Mucosa of descending colon (tissue), 3 donors: ENCODE results near the gene VIPR2. TPM values are rescaled to one million over a fixed set of nuclear protein-coding genes. Genes with fewer than 3 reads are reported as not detected.

Experiments used
- ATAC-seq: fragments of 200-7000 bp; cut with Tn5 transposase; one replicate; pipeline ENCODE4 v1.9.1; 2020; ENCODE audit warnings: mild to moderate bottlenecking, moderate library complexity
- DNase-seq, 3 donors: peaks; one replicate each; pipeline ENCODE4 v3.0.0-alpha.2; 2020
- H3K36me3 ChIP-seq: fragments of 200-600 bp; one replicate; pipeline ENCODE4 v1.8.0; 2021; ENCODE audit warnings: low read depth, mild to moderate bottlenecking
- H3K4me1 ChIP-seq: fragments of 200-600 bp; one replicate; pipeline ENCODE4 v1.8.0; 2021; ENCODE audit warnings: low read depth, mild to moderate bottlenecking
- H3K4me3 ChIP-seq: fragments of 200-600 bp; one replicate; pipeline ENCODE4 v1.8.0; 2021; ENCODE audit warnings: mild to moderate bottlenecking
- H3K9me3 ChIP-seq: fragments of 200-600 bp; one replicate; pipeline ENCODE4 v1.8.0; 2021; ENCODE audit warnings: mild to moderate bottlenecking
- intact Hi-C, 2 donors: fragments of 100-400 bp; cut with DNase I in 1 of 2; cut with micrococcal nuclease in 1 of 2; formaldehyde crosslinking; loops; one replicate each; pipeline versions ENCODE4 v1.11.0 to v1.11.1; 2022; cut with DNase I, micrococcal nuclease
- total RNA-seq, 3 donors: library from RNA; stranded (reverse); fragmentation: NEBNext Ultra II Directional in 2 of 3; extraction: Animal tissue kit (Norgen Biotek cat#: 25700) in 2 of 3; gene quantifications; one replicate each; pipeline versions ENCODE4 v1.2.1 to v1.2.4, GENCODE V29; 2021 to 2023
- TF ChIP-seq, protein P1 (sequence below): fragments of 200-600 bp; IDR thresholded peaks from one replicate; pipeline ENCODE4 v1.8.0; 2022; ENCODE audit warnings: antibody characterized with exemption, mild to moderate bottlenecking
- donor health status: DM: no; HTN: no; CAD: no; lungs with moderate emphysema.
- donor health status: DM: no; HTN: no; CAD: no.
- donor health status: DM: no; HTN: yes; CAD: no.

Gene VIPR2
- total RNA-seq, 3 donors from 2014 or later, result 0.58 to 19.8 (median 2.4) TPM

DNA sequence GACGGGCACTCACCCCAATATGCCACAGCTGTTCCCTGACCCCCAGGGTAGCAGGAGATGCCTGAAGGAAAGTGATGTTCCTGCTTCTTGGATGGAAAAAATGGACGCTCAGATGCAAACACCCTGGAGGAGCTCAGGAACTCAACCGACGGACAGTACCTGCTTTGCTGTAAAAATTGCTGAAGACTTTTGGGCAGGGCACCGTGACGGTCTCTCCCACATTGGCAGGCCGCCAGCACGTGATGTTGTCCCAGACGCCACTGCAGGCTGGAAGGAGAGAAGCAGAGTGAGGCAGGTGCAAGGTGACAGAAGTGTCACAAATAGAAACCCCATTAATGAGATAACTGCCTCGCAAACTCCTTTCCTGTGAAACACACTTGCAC, 35.0 kb downstream of the VIPR2 start:
- intact Hi-C loops, result no loop called here
- H3K4me1 ChIP-seq, result no peaks in the 10 kb centered on the region
- ATAC-seq (no peak), DNase-seq (peak in 1 of 3 donors; percentile 19)
- TF ChIP-seq, protein P1, sequence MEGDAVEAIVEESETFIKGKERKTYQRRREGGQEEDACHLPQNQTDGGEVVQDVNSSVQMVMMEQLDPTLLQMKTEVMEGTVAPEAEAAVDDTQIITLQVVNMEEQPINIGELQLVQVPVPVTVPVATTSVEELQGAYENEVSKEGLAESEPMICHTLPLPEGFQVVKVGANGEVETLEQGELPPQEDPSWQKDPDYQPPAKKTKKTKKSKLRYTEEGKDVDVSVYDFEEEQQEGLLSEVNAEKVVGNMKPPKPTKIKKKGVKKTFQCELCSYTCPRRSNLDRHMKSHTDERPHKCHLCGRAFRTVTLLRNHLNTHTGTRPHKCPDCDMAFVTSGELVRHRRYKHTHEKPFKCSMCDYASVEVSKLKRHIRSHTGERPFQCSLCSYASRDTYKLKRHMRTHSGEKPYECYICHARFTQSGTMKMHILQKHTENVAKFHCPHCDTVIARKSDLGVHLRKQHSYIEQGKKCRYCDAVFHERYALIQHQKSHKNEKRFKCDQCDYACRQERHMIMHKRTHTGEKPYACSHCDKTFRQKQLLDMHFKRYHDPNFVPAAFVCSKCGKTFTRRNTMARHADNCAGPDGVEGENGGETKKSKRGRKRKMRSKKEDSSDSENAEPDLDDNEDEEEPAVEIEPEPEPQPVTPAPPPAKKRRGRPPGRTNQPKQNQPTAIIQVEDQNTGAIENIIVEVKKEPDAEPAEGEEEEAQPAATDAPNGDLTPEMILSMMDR, result no peak
- H3K9me3 ChIP-seq, result no peaks in the 10 kb centered on the region
- H3K4me3 ChIP-seq, result no peak overlapping the region
- no peaks in the 10 kb centered on the region for H3K36me3 ChIP-seq

DNA sequence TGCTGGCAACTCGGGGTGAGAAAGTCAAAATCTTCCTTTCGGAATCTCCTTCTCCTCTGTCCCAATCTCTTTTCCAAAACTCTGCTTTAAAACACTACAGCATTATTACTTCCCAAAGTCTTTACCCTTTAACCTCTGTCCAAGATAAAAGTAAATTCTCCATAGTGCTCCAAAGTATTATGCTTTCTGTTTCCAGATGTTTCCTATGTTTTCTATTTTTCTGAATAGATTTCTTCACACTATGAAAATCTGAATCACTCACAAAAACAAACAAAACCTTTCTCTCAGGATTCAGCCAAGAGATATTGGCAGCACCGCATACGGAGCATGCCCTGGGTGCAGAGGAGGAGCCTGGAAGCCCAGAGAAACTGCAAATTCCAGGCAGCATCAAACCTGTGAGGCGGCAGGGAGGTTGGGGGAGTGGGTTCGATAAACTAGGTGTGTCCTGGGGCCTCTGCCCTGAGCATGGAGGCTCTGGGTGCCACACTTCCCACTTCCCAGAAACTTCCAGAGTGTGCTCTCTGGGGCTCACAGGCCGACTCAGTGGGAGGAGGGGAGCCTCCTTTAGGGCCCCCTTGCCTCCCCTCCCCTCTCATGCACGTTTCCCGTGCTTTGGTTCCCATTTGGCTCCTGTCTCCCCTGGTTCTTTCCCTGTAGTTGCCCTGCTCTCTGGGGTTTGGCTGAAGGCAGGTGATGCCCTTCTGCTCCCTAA, 35.6 kb downstream of the VIPR2 start:
- no peaks in the 10 kb centered on the region for H3K4me1 ChIP-seq
- H3K4me3 ChIP-seq, result no peak overlapping the region
- ATAC-seq (no peak), DNase-seq (no peak)
- H3K9me3 ChIP-seq, result no peaks in the 10 kb centered on the region
- intact Hi-C loops, result no loop called here
- TF ChIP-seq, protein P1, result no peak
- H3K36me3 ChIP-seq, result no peaks in the 10 kb centered on the region

GRCh38 chr7:159108491-159108890, 36.2 kb downstream of the VIPR2 start:
- Histone ChIP-seq H3K9me3 (no peaks in the 10 kb centered on the region), H3K36me3 (no peaks in the 10 kb centered on the region), H3K4me3 (no peak overlapping the region), H3K4me1 (no peaks in the 10 kb centered on the region)
- ATAC-seq (no peak), DNase-seq (no peak)
- intact Hi-C loops, result no loop called here
- TF ChIP-seq, protein P1, result no peak

- Histone ChIP-seq H3K4me1 (no peaks in the 10 kb centered on the region), H3K9me3 (no peaks in the 10 kb centered on the region), H3K4me3 (no peak overlapping the region), H3K36me3 (no peaks in the 10 kb centered on the region)
- intact Hi-C loops, result no loop called here
- TF ChIP-seq, protein P1, result no peak
- ATAC-seq (no peak), DNase-seq (no peak)
These were observed 37.3 kb downstream of the VIPR2 start for GRCh38 chr7:159107161-159107892.

DNA sequence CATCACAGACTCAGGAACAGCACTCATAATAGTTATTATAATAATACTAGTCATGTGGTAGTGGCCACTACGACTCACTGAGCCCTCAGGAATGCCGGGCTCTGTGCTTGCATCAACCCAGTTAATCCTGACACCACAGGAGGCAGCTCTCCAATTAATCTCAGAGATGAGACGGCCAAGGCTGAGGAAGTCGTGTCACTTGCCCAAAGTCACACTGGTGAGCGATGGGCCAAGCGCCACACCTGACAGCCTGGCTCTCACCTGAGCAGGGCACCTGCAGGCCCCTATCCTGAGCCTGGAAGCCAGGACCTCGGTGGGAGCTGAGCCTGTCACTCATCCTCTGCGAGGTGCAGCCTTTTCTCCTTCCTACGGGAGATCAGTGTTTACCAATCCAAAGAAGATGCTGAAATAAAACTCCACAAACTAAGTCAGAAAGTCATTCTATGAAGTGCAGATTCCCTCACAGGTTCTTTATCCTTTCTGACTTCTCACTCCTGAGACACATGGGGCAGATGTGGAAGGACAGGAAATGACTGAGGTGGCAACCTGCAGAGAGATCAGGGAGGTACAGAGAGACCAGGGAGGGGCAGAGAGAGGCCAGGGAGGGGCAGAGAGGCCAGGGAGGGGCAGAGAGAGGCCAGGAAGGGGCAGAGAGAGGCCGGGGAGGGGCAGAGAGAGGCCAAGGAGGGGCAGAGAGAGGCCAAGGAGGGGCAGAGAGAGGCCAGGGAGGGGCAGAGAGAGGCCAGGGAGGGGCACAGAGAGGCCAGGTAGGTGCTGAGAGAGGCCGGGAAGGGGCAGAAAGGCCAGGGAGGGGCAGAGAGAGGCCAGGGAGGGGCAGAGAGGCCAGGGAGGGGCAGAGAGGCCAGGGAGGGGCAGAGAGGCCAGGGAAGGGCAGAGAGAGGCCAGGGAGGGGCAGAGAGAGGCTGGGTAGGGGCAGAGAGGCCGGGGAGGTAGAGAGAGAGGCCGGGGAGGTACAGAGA, 38.5 kb downstream of the VIPR2 start:
- no peak overlapping the region for H3K4me3 ChIP-seq
- DNase-seq, result no peak
- H3K36me3 ChIP-seq, result no peaks in the 10 kb centered on the region
- no peak for ATAC-seq
- TF ChIP-seq, protein P1, result no peak
- no peaks in the 10 kb centered on the region for H3K9me3 ChIP-seq
- H3K4me1 ChIP-seq, result no peaks in the 10 kb centered on the region
- intact Hi-C loops, result no loop called here
